Measurements from ENCODE around the gene DNMT1.

Gene DNMT1

DNA sequence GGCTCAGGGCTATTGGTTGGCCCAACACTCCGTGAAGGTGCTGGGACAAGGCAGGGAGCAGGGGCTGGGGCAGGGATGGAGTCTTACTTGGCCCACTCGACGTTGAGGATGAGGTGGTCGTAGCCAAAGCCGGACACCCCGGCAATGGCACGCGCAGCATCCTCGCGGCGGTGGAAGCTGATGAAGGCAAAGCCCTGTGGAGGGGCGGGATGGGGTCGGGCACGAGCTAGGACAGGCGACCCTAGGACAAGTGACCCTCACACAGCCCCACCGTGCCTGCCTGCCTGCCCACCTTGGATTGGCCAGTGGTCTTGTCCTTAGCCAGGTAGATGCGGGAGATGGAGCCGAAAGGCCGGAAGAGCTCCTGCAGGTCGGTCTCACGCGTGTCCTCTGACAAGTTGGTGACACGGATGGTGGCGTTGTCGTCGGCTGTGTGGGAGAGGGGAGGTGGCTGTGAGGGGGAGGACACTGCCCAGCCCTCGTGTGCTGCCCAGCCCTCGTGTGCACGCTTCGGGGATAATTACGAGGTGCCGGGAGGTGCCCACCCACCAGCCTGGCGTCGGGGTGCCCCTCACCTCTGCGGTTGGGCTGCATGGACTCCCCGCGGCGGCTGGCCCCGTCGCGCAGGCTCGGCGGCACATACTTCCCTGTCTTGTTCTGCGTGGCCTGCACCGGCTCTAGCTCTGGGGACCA, 79.2 kb downstream of the DNMT1 start:
- in situ Hi-C loops (cut with MboI; ENCODE audit: low sequenced_read_pairs) = no loop called here

DNA sequence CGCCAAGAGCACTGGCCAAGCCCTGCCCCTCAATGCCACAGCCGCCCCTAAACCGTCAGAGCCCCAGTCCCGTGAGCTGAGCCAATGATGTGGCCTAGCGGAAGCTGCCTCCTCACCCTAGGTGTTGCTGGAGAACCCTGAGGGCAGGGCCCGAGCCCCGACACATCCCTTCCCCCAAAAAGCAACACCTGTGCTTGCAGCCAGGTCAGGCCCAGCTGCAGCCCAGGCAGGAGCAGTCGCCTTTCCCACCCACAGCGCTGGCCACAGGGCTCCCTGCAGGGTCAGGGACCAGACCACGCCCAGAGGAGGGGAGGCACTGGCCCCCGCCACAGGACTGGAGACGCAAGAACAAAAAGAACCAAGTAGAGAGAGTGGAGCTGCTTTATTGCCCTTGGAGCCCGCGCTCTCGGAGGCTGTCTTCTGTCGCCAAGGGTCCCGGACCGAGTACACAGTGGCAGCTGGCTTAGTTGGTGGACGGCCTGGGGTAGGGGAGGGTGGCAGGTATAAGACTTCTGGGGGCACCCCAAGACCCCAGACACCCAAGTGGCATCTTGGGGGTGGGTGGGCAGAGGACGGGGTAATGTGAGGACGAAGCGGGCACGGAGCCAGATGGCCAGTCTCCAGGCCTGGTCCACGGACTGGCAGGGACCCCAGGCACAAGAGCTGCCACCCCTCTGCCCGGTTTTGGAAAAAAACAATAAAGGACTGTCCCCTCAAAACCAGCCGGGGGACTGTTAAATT, 79.9 kb downstream of the DNMT1 start:
- in situ Hi-C loops (cut with MboI; ENCODE audit: low sequenced_read_pairs) = no loop called here

DNA sequence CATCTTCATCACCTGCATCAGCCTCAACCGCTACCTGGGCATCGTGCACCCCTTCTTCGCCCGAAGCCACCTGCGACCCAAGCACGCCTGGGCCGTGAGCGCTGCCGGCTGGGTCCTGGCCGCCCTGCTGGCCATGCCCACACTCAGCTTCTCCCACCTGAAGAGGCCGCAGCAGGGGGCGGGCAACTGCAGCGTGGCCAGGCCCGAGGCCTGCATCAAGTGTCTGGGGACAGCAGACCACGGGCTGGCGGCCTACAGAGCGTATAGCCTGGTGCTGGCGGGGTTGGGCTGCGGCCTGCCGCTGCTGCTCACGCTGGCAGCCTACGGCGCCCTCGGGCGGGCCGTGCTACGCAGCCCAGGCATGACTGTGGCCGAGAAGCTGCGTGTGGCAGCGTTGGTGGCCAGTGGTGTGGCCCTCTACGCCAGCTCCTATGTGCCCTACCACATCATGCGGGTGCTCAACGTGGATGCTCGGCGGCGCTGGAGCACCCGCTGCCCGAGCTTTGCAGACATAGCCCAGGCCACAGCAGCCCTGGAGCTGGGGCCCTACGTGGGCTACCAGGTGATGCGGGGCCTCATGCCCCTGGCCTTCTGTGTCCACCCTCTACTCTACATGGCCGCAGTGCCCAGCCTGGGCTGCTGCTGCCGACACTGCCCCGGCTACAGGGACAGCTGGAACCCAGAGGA, 80.6 kb downstream of the DNMT1 start:
- in situ Hi-C loops (cut with MboI; ENCODE audit: low sequenced_read_pairs) = no loop called here

DNA sequence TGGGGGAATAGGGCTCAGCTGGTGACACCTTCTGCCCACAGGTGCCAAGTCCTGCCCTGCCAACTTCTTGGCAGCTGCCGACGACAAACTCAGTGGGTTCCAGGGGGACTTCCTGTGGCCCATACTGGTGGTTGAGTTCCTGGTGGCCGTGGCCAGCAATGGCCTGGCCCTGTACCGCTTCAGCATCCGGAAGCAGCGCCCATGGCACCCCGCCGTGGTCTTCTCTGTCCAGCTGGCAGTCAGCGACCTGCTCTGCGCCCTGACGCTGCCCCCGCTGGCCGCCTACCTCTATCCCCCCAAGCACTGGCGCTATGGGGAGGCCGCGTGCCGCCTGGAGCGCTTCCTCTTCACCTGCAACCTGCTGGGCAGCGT, 81.2 kb downstream of the DNMT1 start:
- in situ Hi-C loops (cut with MboI; ENCODE audit: low sequenced_read_pairs) = no loop called here

DNA sequence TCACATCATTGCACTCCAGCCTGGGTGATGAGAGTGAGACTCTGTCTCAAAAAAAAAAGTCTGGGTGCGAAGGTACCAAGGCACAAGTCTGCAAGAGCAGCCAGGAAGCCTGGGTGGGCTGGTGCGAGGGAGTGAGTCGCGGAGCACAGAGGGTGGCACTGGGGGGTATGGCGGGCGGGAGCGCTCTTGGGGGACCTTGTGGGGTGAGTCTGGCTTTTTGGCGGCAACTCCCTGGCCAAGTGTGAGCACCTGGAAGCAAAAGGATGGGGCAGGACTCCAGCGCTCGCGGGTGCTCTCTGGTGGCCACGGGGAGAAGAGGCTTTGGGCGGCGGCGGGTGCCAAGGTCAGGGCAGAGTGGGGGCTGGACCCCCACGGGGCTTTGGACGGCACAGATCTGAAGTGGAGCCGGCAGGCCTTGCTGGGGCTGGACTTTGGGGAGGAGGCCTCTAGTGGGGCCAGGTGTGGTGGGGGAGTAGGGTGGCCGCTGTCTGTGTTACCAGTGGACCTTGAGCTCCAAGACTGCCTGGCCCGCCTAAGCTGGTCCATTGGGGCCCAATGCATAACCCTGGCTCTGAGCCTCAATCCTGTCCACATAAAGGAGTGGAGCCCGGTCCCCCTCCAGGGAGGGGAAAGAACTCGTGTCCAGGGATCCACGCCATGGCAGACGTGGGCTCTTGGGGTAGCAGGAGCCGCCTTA, 81.7 kb downstream of the DNMT1 start:
- in situ Hi-C loops (cut with MboI; ENCODE audit: low sequenced_read_pairs) = no loop called here

DNA sequence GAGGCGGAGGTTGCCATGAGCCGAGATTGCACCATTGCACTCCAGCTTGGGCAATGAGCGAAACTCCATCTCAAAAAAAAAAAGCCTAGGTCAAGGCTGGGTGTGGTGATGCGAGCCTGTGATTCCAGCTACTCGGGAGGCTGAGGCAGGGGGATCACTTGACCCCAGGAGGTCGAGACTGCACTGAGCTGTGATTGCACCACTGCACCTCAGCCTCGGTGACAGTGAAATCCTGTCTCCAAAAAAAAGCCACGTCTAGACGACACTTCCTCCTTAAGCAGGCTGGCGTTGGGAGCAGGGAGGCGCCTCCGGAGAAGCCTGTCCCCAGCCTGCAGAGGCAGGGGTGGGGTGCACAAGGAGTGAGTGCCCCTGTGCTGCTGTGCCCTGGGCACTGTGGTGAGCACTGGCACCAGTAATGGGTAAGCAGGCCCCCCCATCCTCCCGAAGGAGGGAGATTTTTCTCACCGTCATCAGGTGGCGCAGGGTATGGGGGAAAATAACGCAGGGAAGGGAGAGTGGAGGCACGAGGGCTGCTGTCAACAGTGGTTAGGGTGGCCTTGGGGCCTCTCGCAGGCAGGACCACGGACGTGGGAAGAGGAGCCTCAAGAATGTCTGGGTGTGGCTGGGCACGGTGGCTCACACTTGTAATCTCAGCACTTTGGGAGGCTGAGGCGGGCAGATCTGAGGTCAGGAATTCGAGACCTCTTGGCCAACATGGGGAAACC, 82.6 kb downstream of the DNMT1 start:
- in situ Hi-C loops (cut with MboI; ENCODE audit: low sequenced_read_pairs) = no loop called here

DNA sequence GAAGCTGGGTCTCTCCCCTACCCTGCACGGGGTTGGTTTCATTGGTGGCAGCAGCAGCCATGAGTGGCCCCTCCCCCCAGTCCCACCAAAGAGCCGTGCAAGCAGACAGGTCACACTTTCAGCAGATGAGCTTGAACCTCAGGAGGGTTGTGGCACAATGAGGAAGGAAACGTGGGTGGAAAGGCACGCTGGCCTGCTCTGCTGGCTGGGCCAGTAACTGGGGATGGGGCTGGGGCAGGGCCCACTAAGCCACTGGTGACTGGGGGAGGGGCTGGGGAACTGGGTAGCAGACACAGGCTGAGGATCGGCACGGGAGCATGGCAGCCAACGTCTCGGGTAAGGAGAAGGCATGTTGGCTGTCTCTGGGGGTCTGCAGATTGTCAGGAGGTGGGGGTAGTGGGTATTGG, 83.3 kb downstream of the DNMT1 start, which contains the start of gene P2RY11:
P2RY11 (plus strand) TSS at position 289 of the 407 bp plus-strand sequence; CDS start at position 318, 29 bp downstream.
- in situ Hi-C loops (cut with MboI; ENCODE audit: low sequenced_read_pairs) = no loop called here

DNA sequence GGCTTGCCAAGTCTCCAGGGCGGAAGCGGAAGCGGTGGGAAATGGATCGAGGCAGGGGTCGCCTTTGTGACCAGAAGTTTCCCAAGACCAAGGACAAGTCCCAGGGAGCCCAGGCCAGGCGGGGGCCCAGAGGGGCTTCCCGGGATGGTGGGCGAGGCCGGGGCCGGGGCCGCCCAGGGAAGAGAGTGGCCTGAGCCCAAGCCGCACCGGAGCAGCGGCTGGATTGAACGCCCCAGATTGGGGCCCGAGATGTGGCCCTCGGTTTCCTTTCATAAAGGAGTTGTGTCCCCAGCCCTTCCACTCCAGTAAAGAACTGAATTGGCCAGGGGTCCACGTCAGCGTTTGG, 83.8 kb downstream of the DNMT1 start:
- in situ Hi-C loops (cut with MboI; ENCODE audit: low sequenced_read_pairs) = no loop called here

DNA sequence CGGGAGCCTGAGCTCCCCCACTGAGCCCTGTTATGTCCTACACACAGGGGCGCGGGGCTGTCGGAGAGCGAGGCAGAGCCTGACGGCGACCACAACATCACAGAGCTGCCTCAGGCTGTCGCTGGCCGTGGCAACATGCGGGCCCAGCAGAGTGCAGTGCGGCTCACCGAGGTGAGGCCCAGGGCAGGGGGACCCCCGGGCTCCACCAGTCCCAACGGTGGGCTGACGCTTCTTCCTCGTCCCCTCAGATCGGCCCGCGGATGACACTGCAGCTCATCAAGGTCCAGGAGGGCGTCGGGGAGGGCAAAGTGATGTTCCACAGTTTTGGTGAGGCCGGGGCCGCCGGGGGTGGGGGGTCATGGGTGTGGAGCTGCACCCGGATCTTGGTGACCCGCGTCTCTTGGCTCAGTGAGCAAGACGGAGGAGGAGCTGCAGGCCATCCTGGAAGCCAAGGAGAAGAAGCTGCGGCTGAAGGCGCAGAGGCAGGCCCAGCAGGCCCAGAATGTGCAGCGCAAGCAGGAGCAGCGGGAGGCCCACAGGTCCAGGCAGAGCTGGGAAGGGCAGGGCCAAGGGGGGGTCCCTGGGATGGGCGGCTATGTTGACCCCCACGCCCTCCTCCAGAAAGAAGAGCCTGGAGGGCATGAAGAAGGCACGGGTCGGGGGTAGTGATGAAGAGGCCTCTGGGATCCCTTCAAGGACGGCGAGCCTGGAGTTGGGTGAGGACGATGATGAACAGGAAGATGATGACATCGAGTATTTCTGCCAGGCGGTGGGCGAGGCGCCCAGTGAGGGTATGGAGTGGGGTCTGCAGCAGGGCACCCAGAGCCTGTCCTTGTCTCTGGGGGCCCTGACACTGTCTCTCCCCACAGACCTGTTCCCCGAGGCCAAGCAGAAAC, 84.4 kb downstream of the DNMT1 start:
- in situ Hi-C loops (cut with MboI; ENCODE audit: low sequenced_read_pairs) = no loop called here

DNA sequence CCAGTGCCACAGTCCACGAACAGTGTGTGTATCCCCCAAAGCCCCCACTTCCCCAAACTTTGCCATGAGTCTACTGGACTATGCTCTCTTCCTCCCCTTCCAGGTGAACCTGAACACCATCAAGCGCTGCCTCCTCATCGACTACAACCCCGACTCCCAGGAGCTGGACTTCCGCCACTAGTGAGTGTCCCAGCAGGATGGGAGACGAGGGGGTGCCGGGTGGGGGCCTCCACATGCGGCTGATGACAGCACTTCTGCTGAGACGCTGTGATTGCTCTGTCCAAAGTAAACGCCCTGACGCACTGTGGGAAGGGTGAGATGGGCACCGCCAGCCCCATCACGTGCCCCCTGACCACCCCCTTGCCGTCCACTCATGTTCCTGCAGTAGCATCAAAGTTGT, 85.2 kb downstream of the DNMT1 start:
- in situ Hi-C loops (cut with MboI; ENCODE audit: low sequenced_read_pairs) = no loop called here

DNA sequence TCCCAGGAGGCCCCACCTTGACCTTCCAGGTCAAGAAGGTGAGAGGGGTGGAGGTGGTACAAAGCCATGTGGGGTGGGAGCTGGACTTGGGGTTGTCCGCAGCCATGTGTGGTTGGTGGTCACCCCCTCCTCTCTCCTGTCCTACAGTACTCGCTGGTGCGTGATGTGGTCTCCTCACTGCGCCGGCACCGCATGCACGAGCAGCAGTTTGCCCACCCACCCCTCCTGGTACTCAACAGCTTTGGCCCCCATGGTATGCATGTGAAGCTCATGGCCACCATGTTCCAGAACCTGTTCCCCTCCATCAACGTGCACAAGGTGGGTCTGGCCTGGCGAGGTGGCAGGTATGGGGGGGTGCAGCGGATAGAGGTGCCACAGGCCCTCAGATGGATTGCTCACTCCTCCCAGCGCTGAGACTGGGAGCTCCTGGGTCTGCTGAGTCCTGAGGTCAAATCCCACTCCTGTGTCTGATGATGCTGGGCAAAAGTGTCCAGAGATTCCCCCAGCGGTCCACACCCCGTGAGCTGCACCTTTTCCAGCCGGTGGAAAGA, 86.9 kb downstream of the DNMT1 start:
- in situ Hi-C loops (cut with MboI; ENCODE audit: low sequenced_read_pairs) = no loop called here

DNA sequence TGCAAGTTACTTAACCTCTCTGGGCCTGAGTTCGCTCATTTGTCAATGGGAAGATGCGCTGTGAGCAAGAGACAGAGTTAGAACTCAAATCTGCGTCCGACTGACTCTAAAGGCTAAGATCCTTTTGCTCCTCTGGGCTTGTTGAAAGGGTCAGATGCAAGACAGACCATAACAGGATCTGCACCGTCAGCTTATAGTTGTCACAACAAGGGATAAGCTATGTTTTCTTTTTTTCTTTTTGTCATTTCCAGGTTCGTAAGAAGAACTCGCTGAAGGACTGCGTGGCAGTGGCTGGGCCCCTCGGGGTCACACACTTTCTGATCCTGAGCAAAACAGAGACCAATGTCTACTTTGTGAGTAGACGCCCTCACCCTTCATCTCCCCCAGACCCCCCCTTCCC, 87.5 kb downstream of the DNMT1 start:
- in situ Hi-C loops (cut with MboI; ENCODE audit: low sequenced_read_pairs) = no loop called here

DNA sequence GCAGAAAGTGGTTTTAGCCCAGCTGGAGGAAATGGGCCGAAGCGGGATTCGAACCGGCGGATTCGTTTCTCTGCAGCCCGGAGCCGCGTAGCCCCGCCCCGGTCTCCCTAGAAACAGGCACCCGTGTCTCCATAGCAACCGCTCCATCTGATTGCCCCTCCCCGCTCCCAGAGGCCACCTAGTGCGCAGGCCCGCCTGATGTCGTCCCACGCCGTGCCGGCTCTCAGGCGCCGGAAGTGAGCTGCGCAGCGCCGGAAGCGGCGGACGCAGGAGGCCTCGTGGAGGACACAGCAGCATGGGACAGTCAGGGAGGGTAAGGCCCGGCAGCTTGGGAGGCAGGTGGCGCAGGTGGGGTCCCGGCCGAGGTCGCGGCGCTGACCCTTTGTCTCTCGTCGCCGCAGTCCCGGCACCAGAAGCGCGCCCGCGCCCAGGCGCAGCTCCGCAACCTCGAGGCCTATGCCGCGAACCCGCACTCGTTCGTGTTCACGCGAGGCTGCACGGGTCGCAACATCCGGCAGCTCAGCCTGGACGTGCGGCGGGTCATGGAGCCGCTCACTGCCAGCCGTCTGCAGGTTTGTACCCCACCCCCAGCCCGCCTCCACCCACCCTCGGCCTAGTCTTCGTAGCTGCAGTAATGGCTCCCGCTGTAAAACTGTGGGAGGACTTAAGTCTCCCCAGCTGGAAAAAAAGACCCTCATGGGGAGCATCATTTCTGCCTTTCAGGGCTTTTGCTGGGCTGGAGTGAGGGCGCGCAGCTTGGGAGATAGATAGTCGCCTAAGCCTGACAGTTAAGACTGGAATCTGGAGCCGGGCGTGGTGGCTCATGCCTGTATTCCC, 88.4 kb downstream of the DNMT1 start, which contains the start of gene PPAN:
PPAN (plus strand) TSS at position 263 of the 837 bp plus-strand sequence; CDS start at position 296, 33 bp downstream.
- in situ Hi-C loops (cut with MboI; ENCODE audit: low sequenced_read_pairs) = no loop called here

DNA sequence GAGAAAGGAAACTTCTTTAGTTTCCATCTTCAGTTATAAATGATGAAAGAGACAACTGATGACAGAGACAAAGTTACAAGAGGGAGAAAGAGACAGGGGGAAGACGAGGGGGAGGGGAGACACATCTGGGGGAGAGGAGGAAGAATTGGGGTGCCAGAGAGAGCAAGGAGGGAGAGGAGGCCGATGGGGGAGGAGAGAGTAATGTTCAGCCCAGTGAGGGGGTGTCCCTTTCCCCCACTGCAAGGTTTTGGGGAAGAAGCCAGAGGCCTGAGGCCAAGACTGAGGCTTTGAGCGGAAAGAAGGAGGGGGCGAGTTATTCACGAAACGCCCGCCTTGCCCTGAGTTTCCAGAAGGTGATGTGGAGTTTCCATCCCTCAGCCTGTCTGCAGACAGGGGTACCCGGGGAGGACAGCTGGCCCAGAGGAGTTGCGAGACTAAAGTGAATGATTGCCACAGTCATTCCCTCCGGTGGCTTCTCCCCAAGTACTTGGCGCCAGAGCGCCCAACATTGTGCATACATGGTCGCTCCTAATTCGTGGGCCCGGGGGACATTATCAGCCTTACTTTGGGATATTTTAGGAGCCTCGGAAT, 89.1 kb downstream of the DNMT1 start:
- in situ Hi-C loops (cut with MboI; ENCODE audit: low sequenced_read_pairs) = no loop called here

DNA sequence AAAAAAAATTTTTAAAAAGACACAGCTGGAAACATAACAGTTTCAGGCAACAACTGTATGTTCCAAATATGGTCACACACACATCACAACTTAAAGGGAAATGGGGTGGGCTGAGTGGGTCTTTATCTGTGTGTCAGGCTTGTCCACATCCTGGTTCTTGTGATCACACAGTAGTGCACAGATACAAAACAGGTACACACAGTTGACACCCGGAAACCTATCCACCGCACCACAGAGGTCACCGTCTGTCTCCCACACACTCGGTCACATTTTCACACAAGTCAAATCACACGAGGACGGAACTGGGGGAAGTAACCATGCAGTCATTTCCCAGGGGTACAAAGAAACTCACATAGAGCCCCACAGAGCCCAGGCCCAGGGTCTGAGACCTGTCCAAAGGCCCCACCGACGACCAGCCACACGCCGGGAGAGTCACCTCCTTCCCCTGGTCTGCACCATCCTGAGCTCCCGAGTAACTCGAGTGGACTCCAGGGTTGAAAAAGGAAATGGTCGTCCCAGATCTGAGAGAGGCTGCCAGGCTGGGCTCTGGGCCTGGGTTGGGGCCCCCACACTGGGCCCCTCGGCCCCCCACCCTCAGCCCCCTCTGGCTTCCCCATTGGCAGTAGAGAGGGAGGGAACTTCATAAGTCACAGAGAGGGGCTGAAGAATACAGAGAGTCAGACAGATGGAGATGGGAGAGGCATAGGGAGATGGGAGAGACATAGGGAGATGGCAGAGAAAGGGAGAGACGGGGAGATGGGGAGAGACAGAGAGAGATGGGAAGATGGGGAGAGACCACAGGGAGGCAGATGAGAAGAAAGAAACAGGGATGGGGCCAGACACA, 89.9 kb downstream of the DNMT1 start:
- in situ Hi-C loops (cut with MboI; ENCODE audit: low sequenced_read_pairs) = no loop called here

DNA sequence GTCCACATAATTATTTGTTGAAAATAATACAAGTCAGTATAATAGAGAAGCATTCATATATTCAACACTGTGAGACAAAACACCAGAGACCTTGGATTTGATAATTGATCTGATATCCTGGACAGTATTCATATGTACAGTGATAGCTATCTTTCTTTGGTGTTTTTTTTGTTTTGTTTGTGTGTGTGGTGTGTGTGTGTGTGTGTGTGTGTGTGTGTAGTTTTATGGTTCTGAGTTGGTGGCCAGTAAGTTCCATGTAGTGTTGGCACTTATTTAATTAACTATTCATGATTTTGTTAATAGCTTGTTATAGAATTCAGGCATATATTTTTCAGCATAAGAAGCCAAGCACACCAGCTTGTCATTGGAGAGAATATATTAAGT, 90.6 kb downstream of the DNMT1 start:
- in situ Hi-C loops (cut with MboI; ENCODE audit: low sequenced_read_pairs) = no loop called here

DNA sequence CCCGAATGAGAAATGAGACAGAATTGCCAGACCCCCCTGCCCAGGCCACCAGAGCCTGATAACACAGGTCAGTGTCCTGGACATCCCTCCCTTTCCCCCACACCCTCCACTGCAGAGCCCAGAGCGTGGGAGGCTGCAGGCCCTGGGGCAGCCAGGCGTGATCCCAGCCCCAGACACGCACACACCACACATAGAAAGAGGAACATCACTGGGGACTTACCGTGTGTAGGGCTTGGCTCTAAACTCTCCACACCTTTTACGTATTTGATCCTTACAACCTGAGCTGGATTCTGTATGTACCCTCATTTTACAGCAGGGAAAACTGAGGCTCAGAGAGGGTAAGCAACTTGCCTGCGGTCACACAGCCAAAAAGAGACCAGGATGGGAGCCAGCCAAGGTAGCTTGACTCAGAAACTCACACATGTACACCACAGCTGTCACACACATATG, 91.9 kb downstream of the DNMT1 start:
- in situ Hi-C loops (cut with MboI; ENCODE audit: low sequenced_read_pairs) = no loop called here

Measured in HL-60/S4 (cell line).